Psoas muscle (tissue), 8 donors: Measurements from ENCODE around the gene EIF4E2. TPM values are rescaled to one million over a fixed set of nuclear protein-coding genes. Genes with fewer than 3 reads are reported as not detected.

Experiments used
- ATAC-seq, 4 donors: fragments of 200-7000 bp; cut with Tn5 transposase; one replicate each; pipeline ENCODE4 v1.9.1; 2020; ENCODE audit warnings: moderate library complexity in 3 of 4, mild to moderate bottlenecking in 2 of 4
- DNase-seq, 2 donors: peaks; one replicate each; pipeline ENCODE4 v3.0.0-alpha.2; 2020
- H3K27ac ChIP-seq: fragments of 200-600 bp; one replicate; pipeline ENCODE4 v1.8.0; 2022
- H3K27me3 ChIP-seq, 3 donors: fragments of 200-600 bp in 1 of 3; one replicate each; pipeline versions ENCODE4 v1.6.1 to v1.8.0; 2013 to 2022; ENCODE audit warnings: low read length in 2 of 3, mild to moderate bottlenecking in 2 of 3, moderate library complexity in 1 of 3; ENCODE audit not compliant: insufficient read depth in 3 of 3
- H3K36me3 ChIP-seq, 2 donors: fragments of 200-600 bp in 1 of 2; one replicate each; pipeline versions ENCODE4 v1.6.1 to v1.8.0; 2013 to 2022; ENCODE audit warnings: low read depth in 1 of 2, mild to moderate bottlenecking in 1 of 2, moderate library complexity in 1 of 2; ENCODE audit not compliant: insufficient read depth in 1 of 2
- H3K4me1 ChIP-seq: fragments of 200-600 bp; one replicate; pipeline ENCODE4 v1.8.0; 2022
- H3K4me3 ChIP-seq: fragments of 200-600 bp; one replicate; pipeline ENCODE4 v1.8.0; 2022; ENCODE audit warnings: mild to moderate bottlenecking
- H3K9me3 ChIP-seq: fragments of 200-600 bp; one replicate; pipeline ENCODE4 v1.8.0; 2022
- CTCF ChIP-seq: fragments of 200-600 bp; IDR thresholded peaks from one replicate; pipeline ENCODE4 v1.8.0; 2022; ENCODE audit warnings: antibody characterized with exemption
- WGBS, 3 donors: extraction: QIAGEN DNeasy Blood & Tissue Kit; methylation state at CpG; one replicate each; pipeline versions ENCODE4 v1.1.6 to v1.1.7; 2013; 5-methylcytosine and 5-hydroxymethylcytosine counted together
- intact Hi-C, 2 donors: fragments of 100-400 bp; cut with DNase I; formaldehyde crosslinking; loops; one replicate each; pipeline versions ENCODE4 v1.11.0 to v1.14.2; 2022
- polyA plus RNA-seq, 3 donors: library from polyadenylated mRNA; stranded (reverse); fragments of 200-250 nt; gene quantifications; one replicate each; pipeline ENCODE4 v1.2.3, GENCODE V29; 2013
- total RNA-seq, 4 donors: library from RNA; stranded (reverse); fragmentation: NEBNext Ultra II Directional in 2 of 4; extraction: Animal tissue kit (Norgen Biotek cat#: 25700) in 2 of 4; gene quantifications; one replicate each; pipeline versions ENCODE4 v1.2.1 to v1.2.4, GENCODE V29; 2021 to 2023
- donor health status: healthy with polysubstance abuse.
- donor health status: DM: no; HTN: no; CAD: no; lungs with moderate emphysema.
- donor health status: Bipolar disorder and iron deficiency.
- donor health status: healthy.
- donor health status: DM: yes; HTN: yes; CAD: no.
- donor health status: DM: no; HTN: no; CAD: no.
- donor health status: DM: no; HTN: no; CAD: no.
- donor health status: DM: yes; HTN: yes; CAD: no.

The EIF4E2 gene
- total and polyA plus RNA-seq, 7 donors: 39.6 to 136 (median 77.3) TPM

DNA sequence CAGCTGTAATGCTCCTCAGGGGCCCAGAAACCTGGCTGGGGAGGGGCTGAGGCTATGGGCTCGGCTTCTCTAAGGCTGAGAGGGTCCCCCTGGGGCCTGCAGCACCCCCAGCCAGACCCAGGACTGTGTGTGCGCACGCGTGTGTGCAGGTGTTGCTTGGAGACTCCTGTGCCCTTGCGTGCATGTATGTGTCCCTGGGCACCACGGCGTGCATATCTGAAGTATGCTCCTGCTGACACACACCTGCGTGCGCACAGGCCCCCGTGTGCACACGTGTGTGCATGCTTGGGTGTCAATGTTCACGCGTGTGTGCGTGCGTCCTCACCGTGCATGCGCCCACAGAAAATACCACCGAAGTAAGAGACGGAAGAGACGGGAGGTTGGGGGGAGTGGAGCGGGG lies 48.0 kb upstream of the EIF4E2 start:
- Histone ChIP-seq H3K4me1 (no peaks in the 10 kb centered on the region), H3K27ac (no peak overlapping the region), H3K36me3 (no peaks in the 10 kb centered on the region), H3K4me3 (no peak overlapping the region), H3K27me3 (no peaks in the 10 kb centered on the region), H3K9me3 (no peaks in the 10 kb centered on the region)
- DNase-seq (no peak), ATAC-seq (peak; percentile 9 to 23 (median 22))
- intact Hi-C loops: loop anchor here in 1 of 2 donors (5.0 kb wide), 1 partner anchor 55 kb away; no protein-coding TSS in a partner anchor
- TF ChIP-seq CTCF: no peak
- WGBS, 3 donors: 35 to 56% (median 35%) methylated on average over 17 to 20 of the region's 21 CpGs

- intact Hi-C loops: loop anchor here in 1 of 2 donors (5.0 kb wide), 1 partner anchor 56 kb away; no protein-coding TSS in a partner anchor
- H3K27me3 ChIP-seq: no peaks in the 10 kb centered on the region
- 11 to 18% (median 12%) methylated on average over 52 to 74 of the region's 75 CpGs for WGBS, 3 donors
- no peak overlapping the region for H3K27ac ChIP-seq
- no peak for TF ChIP-seq CTCF
- ATAC-seq (peak; percentile 63 to 85 (median 72)), DNase-seq (no peak)
- no peaks in the 10 kb centered on the region for H3K36me3 ChIP-seq
- H3K4me3 ChIP-seq: peak overlapping the region; percentile 66
- H3K9me3 ChIP-seq: no peaks in the 10 kb centered on the region
- no peaks in the 10 kb centered on the region for H3K4me1 ChIP-seq
These were observed 47.3 kb upstream of the EIF4E2 start for GRCh38 chr2:232502911-232503808.

GRCh38 chr2:232503809-232504323 lies 46.6 kb upstream of the EIF4E2 start:
- Histone ChIP-seq H3K4me1 (no peaks in the 10 kb centered on the region), H3K27me3 (no peaks in the 10 kb centered on the region), H3K4me3 (peak overlapping the region; percentile 66), H3K9me3 (no peaks in the 10 kb centered on the region), H3K27ac (no peak overlapping the region), H3K36me3 (no peaks in the 10 kb centered on the region)
- TF ChIP-seq CTCF: no peak
- 58 to 63% (median 59%) methylated on average over 16 of the region's 16 CpGs for WGBS, 3 donors
- DNase-seq (no peak), ATAC-seq (no peak)
- intact Hi-C loops: loop anchor here in 1 of 2 donors (5.0 kb wide), 1 partner anchor 57 kb away; no protein-coding TSS in a partner anchor

DNA sequence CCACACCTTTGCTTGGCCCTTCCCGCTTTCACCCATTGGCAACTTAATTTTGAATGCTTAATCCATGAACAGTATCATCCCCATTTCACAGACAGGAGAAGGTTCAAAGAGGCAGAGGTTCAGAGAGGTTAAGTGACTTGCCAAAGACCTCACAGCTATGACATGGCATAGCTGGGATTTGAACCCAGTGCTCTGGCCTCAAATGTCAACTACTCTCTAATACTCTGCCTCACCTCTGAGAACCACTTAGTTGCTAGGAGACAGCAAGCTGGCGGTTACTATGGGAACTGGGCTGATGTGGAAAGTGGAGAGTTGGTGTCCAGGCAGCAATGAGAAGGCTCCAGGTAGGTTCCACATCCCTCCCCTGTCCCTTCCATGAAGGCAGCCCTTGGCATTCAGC lies 46.1 kb upstream of the EIF4E2 start:
- no peak for DNase-seq
- Histone ChIP-seq H3K9me3 (no peaks in the 10 kb centered on the region), H3K27ac (no peak overlapping the region), H3K36me3 (no peaks in the 10 kb centered on the region), H3K4me1 (no peaks in the 10 kb centered on the region), H3K4me3 (no peak overlapping the region), H3K27me3 (no peaks in the 10 kb centered on the region)
- no peak for ATAC-seq
- no peak for TF ChIP-seq CTCF
- intact Hi-C loops: loop anchor here in 1 of 2 donors (5.0 kb wide), 1 partner anchor 57 kb away; no protein-coding TSS in a partner anchor
- WGBS, 3 donors: 70 to 97% (median 90%) methylated on average over 2 of the region's 2 CpGs
